Measurements from ENCODE around the gene SLC2A6. TPM values are rescaled to one million over a fixed set of nuclear protein-coding genes. Genes with fewer than 3 reads are reported as not detected.

SLC2A6 gene
- total RNA-seq, 1 experiment from 2014 or later: 10.7 TPM

DNA sequence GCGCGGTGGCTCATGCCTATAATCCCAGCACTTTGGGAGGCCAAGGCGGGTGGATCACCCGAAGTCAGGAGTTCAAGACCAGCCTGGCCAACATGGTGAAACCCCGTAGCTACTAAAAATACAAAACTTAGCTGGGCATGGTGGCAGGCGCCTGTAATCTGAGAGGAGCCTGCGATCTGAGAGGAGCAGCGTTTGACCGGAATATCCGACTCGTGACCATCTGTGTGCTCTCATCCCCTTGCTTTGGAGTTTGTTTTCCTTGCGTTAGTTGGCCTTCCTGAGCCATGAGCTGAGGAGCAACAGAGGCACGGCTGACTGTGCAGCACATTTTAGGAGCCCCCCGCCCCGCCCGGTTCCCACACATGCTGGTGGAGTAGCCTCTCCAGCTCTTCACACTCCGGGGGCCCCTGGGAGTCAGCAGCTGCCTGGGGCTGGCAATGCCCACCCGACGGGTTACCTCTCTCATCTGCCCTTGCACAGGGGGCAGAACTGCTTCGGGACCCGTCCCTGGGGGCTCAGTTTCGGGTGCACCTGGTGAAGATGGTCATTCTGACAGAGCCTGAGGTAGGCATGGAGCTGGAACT lies 53.8 kb downstream of the SLC2A6 start:
- Histone ChIP-seq H3K4me2 (ENCODE audit: low read length) (no peak overlapping the region), H3K4me1 (ENCODE audit: control insufficient read depth in 1 of 2, insufficient read depth in 2 of 2, low read length in 2 of 2) (peaks cover 0 to 12% of the 10 kb centered on the region in 2 experiments; a peak in 3 of 4 replicates), H3K9me2 (ENCODE audit: insufficient read depth) (no peaks in the 10 kb centered on the region), H3K4me3 (replicated peaks in 1 of 2; ENCODE audit: low read depth in 1 of 2, low read length in 2 of 2) (no peak overlapping the region), H3K27me3 (ENCODE audit: insufficient read depth, low read length) (no peaks in the 10 kb centered on the region), H3K79me2 (ENCODE audit: insufficient read depth, low read length) (no peaks in the 10 kb centered on the region), H3K27ac (ENCODE audit: low read depth, low read length) (no peak overlapping the region), H4K20me1 (ENCODE audit: insufficient read depth) (no peaks in the 10 kb centered on the region), H3K9ac (ENCODE audit: low read length) (no peak overlapping the region), H3K9me3 (ENCODE audit: control insufficient read depth in 1 of 2, insufficient read depth in 1 of 2, low read depth in 1 of 2, low read length in 2 of 2) (no peaks in the 10 kb centered on the region), H2AFZ (ENCODE audit: low read depth, low read length, poor library complexity, severe bottlenecking) (no peak overlapping the region), H3K36me3 (ENCODE audit: control insufficient read depth in 1 of 2, insufficient read depth in 2 of 2, low read length in 2 of 2) (no peaks in the 10 kb centered on the region)
- no peak for TF ChIP-seq FOSL1 (IDR thresholded peaks at IDR 0.05; ENCODE audit: low read depth)
- TF ChIP-seq EZH2phosphoT487 (IDR thresholded peaks at IDR 0.05; ENCODE audit: borderline replicate concordance): no peak
- TF ChIP-seq CEBPB (IDR thresholded peaks at IDR 0.05; ENCODE audit: low read depth): no peak
- TF ChIP-seq SRF (IDR thresholded peaks at IDR 0.05; ENCODE audit: low read depth): no peak
- no peak for TF ChIP-seq JUND (IDR thresholded peaks at IDR 0.05)
- POLR2A ChIA-PET: no interaction called here
- CTCF ChIA-PET: interaction anchor here (0.7 kb wide), 1 partner anchor 240 kb away, joined by 3 read pairs; no protein-coding TSS in a partner anchor
- ATAC-seq (no peak), DNase-seq (ENCODE audit: low read depth, low spot score) (no peak)
- no TSS peak for BruUV-seq (replicated peaks)
- RAD21 ChIA-PET (ENCODE audit: low non-redundant PET in 1 of 2, low total read pairs in 2 of 2, uncharacterized antibody in 2 of 2, unreplicated experiment in 2 of 2): no interaction called here
- intact Hi-C loops (cut with micrococcal nuclease): no loop called here

DNA sequence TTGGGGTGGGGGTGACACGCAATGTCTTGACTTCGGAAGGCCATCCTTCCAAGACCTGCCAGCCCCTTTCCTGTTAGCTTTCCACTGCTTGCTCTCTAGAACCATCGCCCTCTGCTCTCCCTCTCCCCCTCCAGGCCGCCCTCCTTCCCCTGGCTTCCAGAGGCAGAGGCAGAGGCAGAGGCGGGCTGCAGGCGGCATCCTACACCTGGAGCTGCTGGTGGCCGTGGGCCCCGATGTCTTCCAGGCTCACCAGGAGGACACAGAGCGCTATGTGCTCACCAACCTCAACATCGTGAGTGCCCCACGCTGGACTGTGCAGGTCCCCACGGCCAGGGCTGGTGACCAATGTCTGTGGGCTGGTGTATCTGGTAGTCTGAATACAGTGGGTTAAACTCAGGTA lies 54.7 kb downstream of the SLC2A6 start:
- no peaks in the 10 kb centered on the region for H3K36me3 ChIP-seq (ENCODE audit: control insufficient read depth in 1 of 2, insufficient read depth in 2 of 2, low read length in 2 of 2)
- no peaks in the 10 kb centered on the region for H3K9me2 ChIP-seq (ENCODE audit: insufficient read depth)
- ChIA-PET POLR2A (no interaction called here), CTCF (no interaction called here), RAD21 (ENCODE audit: low non-redundant PET in 1 of 2, low total read pairs in 2 of 2, uncharacterized antibody in 2 of 2, unreplicated experiment in 2 of 2) (no interaction called here)
- no peak overlapping the region for H2AFZ ChIP-seq (ENCODE audit: low read depth, low read length, poor library complexity, severe bottlenecking)
- no peak overlapping the region for H3K9ac ChIP-seq (ENCODE audit: low read length)
- intact Hi-C loops (cut with micrococcal nuclease): no loop called here
- H3K27me3 ChIP-seq (ENCODE audit: insufficient read depth, low read length): no peaks in the 10 kb centered on the region
- ATAC-seq (no peak), DNase-seq (ENCODE audit: low read depth, low spot score) (no peak)
- H4K20me1 ChIP-seq (ENCODE audit: insufficient read depth): no peaks in the 10 kb centered on the region
- no peaks in the 10 kb centered on the region for H3K9me3 ChIP-seq (ENCODE audit: control insufficient read depth in 1 of 2, insufficient read depth in 1 of 2, low read depth in 1 of 2, low read length in 2 of 2)
- H3K79me2 ChIP-seq (ENCODE audit: insufficient read depth, low read length): no peaks in the 10 kb centered on the region
- no TSS peak for BruUV-seq (replicated peaks)
- no peak overlapping the region for H3K4me3 ChIP-seq (replicated peaks in 1 of 2; ENCODE audit: low read depth in 1 of 2, low read length in 2 of 2)
- H3K4me1 ChIP-seq (ENCODE audit: control insufficient read depth in 1 of 2, insufficient read depth in 2 of 2, low read length in 2 of 2): peaks cover 3 to 16% of the 10 kb centered on the region in 2 experiments; a peak in 3 of 4 replicates
- no peak overlapping the region for H3K4me2 ChIP-seq (ENCODE audit: low read length)
- H3K27ac ChIP-seq (ENCODE audit: low read depth, low read length): no peak overlapping the region
- no peak for TF ChIP-seq CEBPB (IDR thresholded peaks at IDR 0.05; ENCODE audit: low read depth)
- no peak for TF ChIP-seq CBX3 (IDR thresholded peaks at IDR 0.05; ENCODE audit: low read depth)
- TF ChIP-seq POLR2A (IDR thresholded peaks at IDR 0.05; ENCODE audit: borderline replicate concordance, extremely low read depth, insufficient read depth, insufficient read length): no peak
- TF ChIP-seq ZNF274 (IDR thresholded peaks at IDR 0.05; ENCODE audit: low read depth, low read length): no peak
- TF ChIP-seq, protein P1, sequence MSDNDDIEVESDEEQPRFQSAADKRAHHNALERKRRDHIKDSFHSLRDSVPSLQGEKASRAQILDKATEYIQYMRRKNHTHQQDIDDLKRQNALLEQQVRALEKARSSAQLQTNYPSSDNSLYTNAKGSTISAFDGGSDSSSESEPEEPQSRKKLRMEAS (IDR thresholded peaks at IDR 0.05): no peak
- TF ChIP-seq SP1 (IDR thresholded peaks at IDR 0.05; ENCODE audit: low read depth): no peak
- TF ChIP-seq, protein P2, sequence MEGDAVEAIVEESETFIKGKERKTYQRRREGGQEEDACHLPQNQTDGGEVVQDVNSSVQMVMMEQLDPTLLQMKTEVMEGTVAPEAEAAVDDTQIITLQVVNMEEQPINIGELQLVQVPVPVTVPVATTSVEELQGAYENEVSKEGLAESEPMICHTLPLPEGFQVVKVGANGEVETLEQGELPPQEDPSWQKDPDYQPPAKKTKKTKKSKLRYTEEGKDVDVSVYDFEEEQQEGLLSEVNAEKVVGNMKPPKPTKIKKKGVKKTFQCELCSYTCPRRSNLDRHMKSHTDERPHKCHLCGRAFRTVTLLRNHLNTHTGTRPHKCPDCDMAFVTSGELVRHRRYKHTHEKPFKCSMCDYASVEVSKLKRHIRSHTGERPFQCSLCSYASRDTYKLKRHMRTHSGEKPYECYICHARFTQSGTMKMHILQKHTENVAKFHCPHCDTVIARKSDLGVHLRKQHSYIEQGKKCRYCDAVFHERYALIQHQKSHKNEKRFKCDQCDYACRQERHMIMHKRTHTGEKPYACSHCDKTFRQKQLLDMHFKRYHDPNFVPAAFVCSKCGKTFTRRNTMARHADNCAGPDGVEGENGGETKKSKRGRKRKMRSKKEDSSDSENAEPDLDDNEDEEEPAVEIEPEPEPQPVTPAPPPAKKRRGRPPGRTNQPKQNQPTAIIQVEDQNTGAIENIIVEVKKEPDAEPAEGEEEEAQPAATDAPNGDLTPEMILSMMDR (IDR thresholded peaks at IDR 0.05 in 2 of 3, conservative IDR thresholded peaks at IDR 0.05 in 1 of 3; ENCODE audit: borderline replicate concordance in 1 of 3, insufficient read depth in 1 of 3, low read depth in 2 of 3, low read length in 2 of 3): no peak
- TF ChIP-seq ELF1 (IDR thresholded peaks at IDR 0.05; ENCODE audit: borderline replicate concordance, low read depth): no peak
- TF ChIP-seq, protein P3, sequence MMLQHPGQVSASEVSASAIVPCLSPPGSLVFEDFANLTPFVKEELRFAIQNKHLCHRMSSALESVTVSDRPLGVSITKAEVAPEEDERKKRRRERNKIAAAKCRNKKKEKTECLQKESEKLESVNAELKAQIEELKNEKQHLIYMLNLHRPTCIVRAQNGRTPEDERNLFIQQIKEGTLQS (IDR thresholded peaks at IDR 0.05): no peak
- no peak for TF ChIP-seq SIN3A (IDR thresholded peaks at IDR 0.05; ENCODE audit: low read depth)
- no peak for TF ChIP-seq JUND (IDR thresholded peaks at IDR 0.05)
- no peak for TF ChIP-seq FOSL1 (IDR thresholded peaks at IDR 0.05; ENCODE audit: low read depth)
- no peak for TF ChIP-seq ZFX (IDR thresholded peaks at IDR 0.05)
- TF ChIP-seq POLR2AphosphoS5 (IDR thresholded peaks at IDR 0.05; ENCODE audit: low read depth, low read length): no peak
- no peak for TF ChIP-seq TCF7L2 (IDR thresholded peaks at IDR 0.05; ENCODE audit: borderline replicate concordance, extremely low read depth, insufficient read depth, insufficient read length)
- TF ChIP-seq RAD21 (IDR thresholded peaks at IDR 0.05; ENCODE audit: low read depth): no peak
- TF ChIP-seq EZH2phosphoT487 (IDR thresholded peaks at IDR 0.05; ENCODE audit: borderline replicate concordance): no peak
- no peak for TF ChIP-seq SRF (IDR thresholded peaks at IDR 0.05; ENCODE audit: low read depth)

All from HCT116 (cell line).